Left lung (tissue), 10 donors: ENCODE data around the gene ODAD4. TPM values are rescaled to one million over a fixed set of nuclear protein-coding genes. Genes with fewer than 3 reads are reported as not detected.

ENCODE experiments used
- ATAC-seq: fragments of 200-7000 bp; cut with Tn5 transposase; one replicate; pipeline ENCODE4 v1.9.1; 2020; ENCODE audit warnings: moderate library complexity
- DNase-seq, 4 donors: peaks; one replicate each; pipeline ENCODE4 v3.0.0-alpha.2; 2013 to 2020
- H3K27ac ChIP-seq, 2 donors: fragments of 200-600 bp; sonication (generic) in 1 of 2; one replicate each; pipeline versions ENCODE4 v1.5.0 to v1.8.0; 2020 to 2021
- H3K27me3 ChIP-seq, 2 donors: fragments of 200-600 bp; sonication (generic) in 1 of 2; one replicate each; pipeline versions ENCODE4 v1.5.0 to v1.8.0; 2020 to 2021
- H3K36me3 ChIP-seq, 2 donors: fragments of 200-600 bp; sonication (generic) in 1 of 2; one replicate each; pipeline versions ENCODE4 v1.5.0 to v1.8.0; 2020 to 2021
- H3K4me1 ChIP-seq, 2 donors: fragments of 200-600 bp; one replicate each; pipeline ENCODE4 v1.8.0; 2021
- H3K4me3 ChIP-seq, 2 donors: fragments of 200-600 bp; sonication (generic) in 1 of 2; one replicate each; pipeline versions ENCODE4 v1.5.0 to v1.8.0; 2020 to 2021; ENCODE audit warnings: mild to moderate bottlenecking in 1 of 2
- H3K9me3 ChIP-seq, 2 donors: fragments of 200-600 bp; sonication (generic) in 1 of 2; one replicate each; pipeline versions ENCODE4 v1.5.0 to v1.8.0; 2020 to 2021
- CTCF ChIP-seq, 2 donors: fragments of 200-600 bp; sonication (generic) in 1 of 2; IDR thresholded peaks; one replicate each; pipeline versions ENCODE4 v1.5.0 to v1.8.0; 2021; ENCODE audit warnings: antibody characterized with exemption in 2 of 2
- intact Hi-C, 2 donors: fragments of 100-400 bp; cut with DNase I; formaldehyde crosslinking; loops; one replicate each; pipeline versions ENCODE4 v1.11.2 to v1.14.2; 2022
- polyA plus RNA-seq, 6 donors: library from polyadenylated mRNA; unstranded; fragments of 120-200 nt; gene quantifications; one replicate each; pipeline ENCODE4 v1.2.1, GENCODE V29; 2013; ENCODE audit not compliant: insufficient read length in 6 of 6
- total RNA-seq, 2 donors: library from RNA; stranded (reverse); fragmentation: NEBNext Ultra II Directional; extraction: Animal tissue kit (Norgen Biotek cat#: 25700); gene quantifications; one replicate each; pipeline ENCODE4 v1.2.1, GENCODE V29; 2021
- donor health status: DM: no; HTN: yes; CAD: no.
- donor health status: DM: no; HTN: no; CAD: no.

Gene ODAD4
- total and polyA plus RNA-seq, 8 donors: 0.73 to 7.8 (median 5.6) TPM

DNA sequence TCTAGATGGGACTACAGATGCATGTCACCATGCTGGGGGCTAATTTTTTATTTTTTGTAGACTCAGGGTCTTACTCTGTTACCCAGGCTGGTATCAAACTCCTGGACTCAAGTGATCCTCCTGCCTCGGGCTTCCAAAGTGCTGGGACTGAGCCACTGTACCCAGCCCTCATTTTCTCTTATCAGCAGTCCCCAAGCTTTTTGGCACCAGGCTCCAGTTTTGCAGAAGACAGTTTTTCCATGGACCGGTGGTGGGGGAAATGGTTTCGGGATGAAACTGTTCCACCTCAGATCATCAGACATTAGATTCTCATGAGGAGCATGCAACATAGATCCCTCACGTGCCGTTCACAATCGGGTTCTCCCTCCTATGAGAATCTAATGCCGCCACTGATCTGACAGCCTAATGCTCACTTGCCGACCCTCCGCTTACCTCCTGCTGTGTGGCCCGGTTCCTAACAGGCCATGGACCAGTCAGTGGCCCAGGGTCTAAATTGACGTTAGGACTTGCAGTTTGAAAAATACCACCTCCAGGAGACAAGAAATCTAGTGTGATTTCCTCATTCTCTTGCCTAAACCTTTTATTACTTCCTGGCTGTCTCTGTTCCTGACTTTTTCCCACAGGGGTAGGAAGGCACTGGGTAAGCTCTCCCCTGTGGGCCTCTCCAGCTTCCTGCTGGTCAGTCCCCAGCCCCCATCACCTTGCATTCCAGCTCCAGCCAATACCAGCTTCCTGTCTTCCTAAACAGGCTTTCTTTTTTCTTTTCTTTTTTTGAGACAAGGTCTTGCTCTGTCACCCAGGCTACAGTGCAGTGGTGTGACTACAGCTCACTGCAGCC, 26.8 kb downstream of the ODAD4 start:
- intact Hi-C loops: no loop called here
- ATAC-seq (no peak), DNase-seq (no peak)
- no peaks in the 10 kb centered on the region for H3K9me3 ChIP-seq
- peaks cover 0 to 3% of the 10 kb centered on the region in 2 donors for H3K4me1 ChIP-seq
- H3K27me3 ChIP-seq: no peaks in the 10 kb centered on the region
- H3K27ac ChIP-seq: no peak overlapping the region
- no peaks in the 10 kb centered on the region for H3K36me3 ChIP-seq
- TF ChIP-seq CTCF (IDR thresholded peaks at IDR 0.05): no peak
- H3K4me3 ChIP-seq: no peak overlapping the region

- TF ChIP-seq CTCF (IDR thresholded peaks at IDR 0.05): no peak
- Histone ChIP-seq H3K27ac (no peak overlapping the region), H3K36me3 (no peaks in the 10 kb centered on the region), H3K4me3 (no peak overlapping the region), H3K9me3 (no peaks in the 10 kb centered on the region), H3K4me1 (peaks cover 0 to 3% of the 10 kb centered on the region in 2 donors), H3K27me3 (no peaks in the 10 kb centered on the region)
- ATAC-seq: no peak
- DNase-seq: no peak
- intact Hi-C loops: no loop called here
These were observed 27.5 kb downstream of the ODAD4 start for GRCh38 chr17:41957869-41958439.

- no peaks in the 10 kb centered on the region for H3K27me3 ChIP-seq
- H3K4me3 ChIP-seq: no peak overlapping the region
- no peak overlapping the region for H3K27ac ChIP-seq
- no peak for DNase-seq
- intact Hi-C loops: no loop called here
- no peak for ATAC-seq
- no peaks in the 10 kb centered on the region for H3K36me3 ChIP-seq
- H3K9me3 ChIP-seq: no peaks in the 10 kb centered on the region
- no peak for TF ChIP-seq CTCF (IDR thresholded peaks at IDR 0.05)
- peaks cover 0 to 3% of the 10 kb centered on the region in 2 donors for H3K4me1 ChIP-seq
These were observed 28.6 kb downstream of the ODAD4 start for GRCh38 chr17:41959030-41959335.

- DNase-seq (peak in 1 of 4 donors; percentile 34), ATAC-seq (peak; percentile 75)
- intact Hi-C loops: loop anchor here in 1 of 2 donors (2.0 to 10.0 kb wide), 2 partner anchors 55 to 157 kb away; partner anchors contain the start of gene DNAJC7
- Histone ChIP-seq H3K9me3 (no peaks in the 10 kb centered on the region), H3K27ac (no peak overlapping the region), H3K36me3 (no peaks in the 10 kb centered on the region), H3K27me3 (no peaks in the 10 kb centered on the region), H3K4me1 (peaks cover 0 to 3% of the 10 kb centered on the region in 2 donors), H3K4me3 (no peak overlapping the region)
- TF ChIP-seq CTCF (IDR thresholded peaks at IDR 0.05): no peak
These were observed 29.1 kb downstream of the ODAD4 start for GRCh38 chr17:41959336-41960095.

GRCh38 chr17:41962111-41962510, 31.7 kb downstream of the ODAD4 start:
- H3K36me3 ChIP-seq: no peaks in the 10 kb centered on the region
- DNase-seq: peak in 1 of 4 donors; percentile 39
- peaks cover 0 to 14% of the 10 kb centered on the region in 2 donors for H3K4me1 ChIP-seq
- H3K9me3 ChIP-seq: no peaks in the 10 kb centered on the region
- no peak for ATAC-seq
- H3K4me3 ChIP-seq: no peak overlapping the region
- H3K27ac ChIP-seq: no peak overlapping the region
- intact Hi-C loops: loop anchor here in 1 of 2 donors (10.0 kb wide), 1 partner anchor 53 kb away; the partner anchor contains the start of gene DNAJC7
- no peak for TF ChIP-seq CTCF (IDR thresholded peaks at IDR 0.05)
- H3K27me3 ChIP-seq: no peaks in the 10 kb centered on the region
